ENCODE results near the gene GRIK4. TPM values are rescaled to one million over a fixed set of nuclear protein-coding genes. Genes with fewer than 3 reads are reported as not detected.

GRIK4 gene
- total RNA-seq, 1 donor from 2014 or later = not detected

GRCh38 chr11:120867024-120867423 lies 355.5 kb downstream of the GRIK4 start:
- Mint-ChIP-seq H3K27ac (no peak overlapping the region), H3K4me1 (ENCODE audit: low read depth) (no peaks in the 10 kb centered on the region), H3K9me3 (ENCODE audit: low read depth) (no peaks in the 10 kb centered on the region), H3K27me3 (peaks cover 51% of the 10 kb centered on the region), H3K36me3 (ENCODE audit: insufficient read depth) (no peaks in the 10 kb centered on the region), H3K4me3 (ENCODE audit: low read depth) (no peak overlapping the region)
- DNase-seq (ENCODE audit: low spot score, unreplicated experiment) = no peak
- no peak for TF ChIP-seq CTCF (IDR thresholded peaks at IDR 0.05; ENCODE audit: unreplicated experiment)

DNA sequence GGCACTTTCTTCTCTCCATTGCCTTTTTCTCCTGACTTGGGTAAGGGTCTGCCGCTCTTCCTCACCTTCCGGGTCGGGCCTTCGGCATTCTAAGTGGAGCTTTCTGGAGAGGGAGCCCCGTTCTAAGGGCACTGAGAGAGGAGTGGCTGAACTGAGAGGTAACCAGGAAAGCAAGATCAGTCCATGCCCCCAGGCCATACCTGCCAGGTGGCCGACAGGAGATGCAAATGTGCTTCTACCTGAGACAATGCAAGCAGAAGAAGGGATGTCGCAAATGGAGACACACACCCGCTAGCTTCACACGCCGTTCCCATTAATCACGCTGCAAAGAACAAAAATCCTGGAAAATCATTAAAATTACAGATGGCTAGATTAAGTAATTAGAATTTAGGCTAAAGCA lies 356.0 kb downstream of the GRIK4 start:
- H3K27ac Mint-ChIP-seq = no peak overlapping the region
- no peaks in the 10 kb centered on the region for H3K36me3 Mint-ChIP-seq (ENCODE audit: insufficient read depth)
- H3K9me3 Mint-ChIP-seq (ENCODE audit: low read depth) = no peaks in the 10 kb centered on the region
- TF ChIP-seq CTCF (IDR thresholded peaks at IDR 0.05; ENCODE audit: unreplicated experiment) = no peak
- no peaks in the 10 kb centered on the region for H3K4me1 Mint-ChIP-seq (ENCODE audit: low read depth)
- DNase-seq (ENCODE audit: low spot score, unreplicated experiment) = no peak
- H3K27me3 Mint-ChIP-seq = peaks cover 51% of the 10 kb centered on the region
- no peak overlapping the region for H3K4me3 Mint-ChIP-seq (ENCODE audit: low read depth)

DNA sequence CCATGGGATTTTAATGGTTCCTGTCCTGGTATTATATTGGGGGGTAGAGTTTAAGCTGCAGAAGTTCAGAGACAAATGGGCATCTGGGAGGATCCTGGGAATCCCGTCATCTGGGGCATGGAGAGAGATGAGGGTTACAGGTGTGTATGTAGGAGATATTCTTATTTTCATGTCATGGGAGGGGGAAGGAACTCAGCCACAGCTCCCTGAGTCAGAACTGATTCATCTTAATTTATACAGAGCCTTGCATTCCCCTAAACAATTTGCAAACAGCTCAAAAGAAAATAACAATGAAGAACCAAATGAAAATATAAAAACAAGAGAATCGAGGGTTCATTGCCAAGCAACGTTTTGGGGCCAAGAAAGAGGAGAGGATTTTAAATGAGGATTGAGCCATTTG lies 356.4 kb downstream of the GRIK4 start:
- no peaks in the 10 kb centered on the region for H3K9me3 Mint-ChIP-seq (ENCODE audit: low read depth)
- H3K4me1 Mint-ChIP-seq (ENCODE audit: low read depth) = no peaks in the 10 kb centered on the region
- no peak for DNase-seq (ENCODE audit: low spot score, unreplicated experiment)
- no peak overlapping the region for H3K4me3 Mint-ChIP-seq (ENCODE audit: low read depth)
- TF ChIP-seq CTCF (IDR thresholded peaks at IDR 0.05; ENCODE audit: unreplicated experiment) = no peak
- no peaks in the 10 kb centered on the region for H3K36me3 Mint-ChIP-seq (ENCODE audit: insufficient read depth)
- H3K27me3 Mint-ChIP-seq = peaks cover 51% of the 10 kb centered on the region
- no peak overlapping the region for H3K27ac Mint-ChIP-seq

DNA sequence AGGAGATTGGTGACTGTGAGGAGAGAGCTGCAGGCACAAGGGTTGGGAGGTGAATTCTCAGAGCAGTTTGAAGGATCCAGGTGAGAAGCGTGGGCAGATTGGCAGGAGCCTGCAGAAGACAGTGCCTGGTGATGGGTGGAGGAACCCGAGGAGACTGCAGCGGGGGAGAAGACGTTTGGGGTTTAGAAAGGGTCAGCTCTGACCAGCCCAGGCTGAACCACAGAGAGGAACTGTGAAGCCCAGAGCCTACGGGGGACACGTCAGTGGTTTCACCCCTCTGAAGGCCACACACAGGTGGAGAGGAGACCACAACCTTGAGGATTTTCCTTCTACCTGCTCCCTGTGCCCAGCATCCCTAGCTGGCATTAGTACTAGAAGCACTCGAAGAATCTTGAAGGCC lies 357.5 kb downstream of the GRIK4 start:
- no peak for DNase-seq (ENCODE audit: low spot score, unreplicated experiment)
- peaks cover 53% of the 10 kb centered on the region for H3K27me3 Mint-ChIP-seq

GRCh38 chr11:120869516-120870011 lies 358.0 kb downstream of the GRIK4 start:
- Mint-ChIP-seq H3K36me3 (ENCODE audit: insufficient read depth) (no peaks in the 10 kb centered on the region), H3K27me3 (peaks cover 53% of the 10 kb centered on the region), H3K9me3 (ENCODE audit: low read depth) (no peaks in the 10 kb centered on the region), H3K4me3 (ENCODE audit: low read depth) (no peak overlapping the region), H3K27ac (no peak overlapping the region), H3K4me1 (ENCODE audit: low read depth) (no peaks in the 10 kb centered on the region)
- no peak for TF ChIP-seq CTCF (IDR thresholded peaks at IDR 0.05; ENCODE audit: unreplicated experiment)
- no peak for DNase-seq (ENCODE audit: low spot score, unreplicated experiment)

More for the DNA sequence above, 357.5 kb downstream of the GRIK4 start:
- no peaks in the 10 kb centered on the region for H3K4me1 Mint-ChIP-seq (ENCODE audit: low read depth)
- H3K27ac Mint-ChIP-seq = no peak overlapping the region
- H3K36me3 Mint-ChIP-seq (ENCODE audit: insufficient read depth) = no peaks in the 10 kb centered on the region
- H3K4me3 Mint-ChIP-seq (ENCODE audit: low read depth) = no peak overlapping the region
- no peaks in the 10 kb centered on the region for H3K9me3 Mint-ChIP-seq (ENCODE audit: low read depth)
- TF ChIP-seq CTCF (IDR thresholded peaks at IDR 0.05; ENCODE audit: unreplicated experiment) = no peak
